GM21526 (cell line): ENCODE measurements around the gene ZNF664.

Experiments used
- ATAC-seq: cut with Tn5 transposase; IDR thresholded peaks from one replicate; pipeline ENCODE4 v1.9.1; 2021; ENCODE audit warnings: moderate library complexity; ENCODE audit not compliant: unreplicated experiment, low FRiP score

Gene ZNF664

GRCh38 chr12:123957196-123957595 lies 15.8 kb upstream of the ZNF664 start:
- no peak for ATAC-seq

- no peak for ATAC-seq
Observed at GRCh38 chr12:123958462-123958861, 14.6 kb upstream of the ZNF664 start.

GRCh38 chr12:123958876-123959275 lies 14.1 kb upstream of the ZNF664 start:
- ATAC-seq = no peak

GRCh38 chr12:123960029-123960735 lies 12.8 kb upstream of the ZNF664 start:
- no peak for ATAC-seq

- no peak for ATAC-seq
Observed at GRCh38 chr12:123960856-123961255, 12.2 kb upstream of the ZNF664 start.

GRCh38 chr12:123961585-123962345 lies 11.2 kb upstream of the ZNF664 start:
- no peak for ATAC-seq

- no peak for ATAC-seq
Observed at GRCh38 chr12:123962513-123962912, 10.5 kb upstream of the ZNF664 start.

GRCh38 chr12:123963821-123964220 lies 9.2 kb upstream of the ZNF664 start:
- no peak for ATAC-seq

- no peak for ATAC-seq
Observed at GRCh38 chr12:123965382-123965781, 7.6 kb upstream of the ZNF664 start.

GRCh38 chr12:123966596-123966995 lies 6.4 kb upstream of the ZNF664 start:
- no peak for ATAC-seq

GRCh38 chr12:123967121-123967586 lies 5.9 kb upstream of the ZNF664 start:
- ATAC-seq = no peak

- ATAC-seq = no peak
Observed at GRCh38 chr12:123971449-123971769, 1.6 kb upstream of the ZNF664 start.

- no peak for ATAC-seq
Observed at GRCh38 chr12:123971770-123972456, 1.1 kb upstream of the ZNF664 start.

GRCh38 chr12:123973552-123974341 lies 732 bp downstream of the ZNF664 start:
- ATAC-seq = peak; percentile 25

- no peak for ATAC-seq
Observed at GRCh38 chr12:123976227-123976826, 3.3 kb downstream of the ZNF664 start.

GRCh38 chr12:123979566-123979965 lies 6.6 kb downstream of the ZNF664 start:
- ATAC-seq = no peak

GRCh38 chr12:123982269-123982668 lies 9.3 kb downstream of the ZNF664 start:
- no peak for ATAC-seq

- no peak for ATAC-seq
Observed at GRCh38 chr12:123983822-123984485, 10.9 kb downstream of the ZNF664 start.

GRCh38 chr12:123984903-123985302 lies 11.9 kb downstream of the ZNF664 start:
- ATAC-seq = peak; percentile 50
